Cardiac muscle cell (in vitro differentiated cells and primary cell): ENCODE measurements around the gene PRKD1. TPM values are rescaled to one million over a fixed set of nuclear protein-coding genes. Genes with fewer than 3 reads are reported as not detected.
"Not testable (repeated sequence)": the region's sequence is repeated elsewhere in the genome, so short reads cannot be mapped to it uniquely, and the experiment has no call there.

ENCODE experiments used
- DNase-seq, 2 donors: peaks; one replicate each; pipeline versions ENCODE4 v3.0.0 to v3.0.0-alpha.2; 2010 to 2017; ENCODE audit warnings: low read depth in 1 of 2, low spot score in 1 of 2
- H3K27ac ChIP-seq: fragments of 200-600 bp; sonication (generic); 2 replicates; pipeline ENCODE4 v1.5.1; 2016
- H3K27me3 ChIP-seq: fragments of 200-600 bp; sonication (generic); 2 replicates; pipeline ENCODE4 v1.6.0; 2016; ENCODE audit warnings: control low read depth
- H3K36me3 ChIP-seq: fragments of 200-600 bp; sonication (generic); 2 replicates; pipeline ENCODE4 v1.5.1; 2016; ENCODE audit warnings: control low read depth
- H3K4me1 ChIP-seq: fragments of 200-600 bp; sonication (generic); 2 replicates; pipeline ENCODE4 v1.8.1; 2017; ENCODE audit warnings: low read depth, mild to moderate bottlenecking, mixed run types
- H3K4me3 ChIP-seq: fragments of 200-600 bp; sonication (generic); 2 replicates; pipeline ENCODE4 v1.5.1; 2016; ENCODE audit warnings: mild to moderate bottlenecking
- H3K9me3 ChIP-seq: fragments of 200-600 bp; sonication (generic); 2 replicates; pipeline ENCODE4 v1.5.1; 2017; ENCODE audit warnings: low read depth, mild to moderate bottlenecking, control low read depth
- polyA plus RNA-seq: library from polyadenylated mRNA; unstranded; fragments of >200 nt; fragmentation: Nextera tagmentation; extraction: Ambion mirVana; gene quantifications from 2 replicates; pipeline ENCODE4 v1.2.1, GENCODE V29; 2016
- total RNA-seq: library from RNA; depleted of rRNA; stranded (reverse); fragments of >200 nt; gene quantifications from 2 replicates; pipeline ENCODE4 v1.2.3, GENCODE V29; 2016
- TF ChIP-seq, protein P1 (sequence below): IDR thresholded peaks from 2 replicates; pipeline ENCODE4 v1.5.1; 2012; ENCODE audit warnings: low read depth, mild to moderate bottlenecking, low read length

PRKD1 gene
- total and polyA plus RNA-seq, 2 experiments from 2014 or later: 15.2 to 15.7 TPM

DNA sequence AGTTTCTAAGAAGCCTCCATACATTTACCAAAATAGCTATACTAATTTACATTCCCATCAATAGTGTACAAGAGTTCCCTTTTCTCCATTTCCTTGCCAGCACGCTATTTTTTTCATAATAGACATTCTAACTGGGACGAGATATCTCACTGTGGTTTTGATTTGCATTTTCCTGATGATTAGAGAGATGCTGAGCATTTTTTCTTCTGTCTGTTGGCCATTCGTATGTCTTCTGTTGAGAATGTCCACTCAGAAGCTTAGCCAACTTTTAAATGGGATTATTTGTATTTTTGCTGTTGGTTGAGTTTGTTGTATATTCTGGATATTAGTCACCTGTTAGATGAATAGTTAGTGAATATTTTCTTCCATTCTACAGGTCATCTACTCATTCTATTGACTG is 144.1 kb downstream of the PRKD1 start:
- peak in 1 of 2 donors; percentile 51 for DNase-seq
- H3K27ac ChIP-seq: no peak overlapping the region
- H3K27me3 ChIP-seq: no peaks in the 10 kb centered on the region
- no peaks in the 10 kb centered on the region for H3K36me3 ChIP-seq
- no peaks in the 10 kb centered on the region for H3K4me1 ChIP-seq
- no peaks in the 10 kb centered on the region for H3K9me3 ChIP-seq
- TF ChIP-seq, protein P1, sequence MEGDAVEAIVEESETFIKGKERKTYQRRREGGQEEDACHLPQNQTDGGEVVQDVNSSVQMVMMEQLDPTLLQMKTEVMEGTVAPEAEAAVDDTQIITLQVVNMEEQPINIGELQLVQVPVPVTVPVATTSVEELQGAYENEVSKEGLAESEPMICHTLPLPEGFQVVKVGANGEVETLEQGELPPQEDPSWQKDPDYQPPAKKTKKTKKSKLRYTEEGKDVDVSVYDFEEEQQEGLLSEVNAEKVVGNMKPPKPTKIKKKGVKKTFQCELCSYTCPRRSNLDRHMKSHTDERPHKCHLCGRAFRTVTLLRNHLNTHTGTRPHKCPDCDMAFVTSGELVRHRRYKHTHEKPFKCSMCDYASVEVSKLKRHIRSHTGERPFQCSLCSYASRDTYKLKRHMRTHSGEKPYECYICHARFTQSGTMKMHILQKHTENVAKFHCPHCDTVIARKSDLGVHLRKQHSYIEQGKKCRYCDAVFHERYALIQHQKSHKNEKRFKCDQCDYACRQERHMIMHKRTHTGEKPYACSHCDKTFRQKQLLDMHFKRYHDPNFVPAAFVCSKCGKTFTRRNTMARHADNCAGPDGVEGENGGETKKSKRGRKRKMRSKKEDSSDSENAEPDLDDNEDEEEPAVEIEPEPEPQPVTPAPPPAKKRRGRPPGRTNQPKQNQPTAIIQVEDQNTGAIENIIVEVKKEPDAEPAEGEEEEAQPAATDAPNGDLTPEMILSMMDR: no peak
- no peak overlapping the region for H3K4me3 ChIP-seq

DNA sequence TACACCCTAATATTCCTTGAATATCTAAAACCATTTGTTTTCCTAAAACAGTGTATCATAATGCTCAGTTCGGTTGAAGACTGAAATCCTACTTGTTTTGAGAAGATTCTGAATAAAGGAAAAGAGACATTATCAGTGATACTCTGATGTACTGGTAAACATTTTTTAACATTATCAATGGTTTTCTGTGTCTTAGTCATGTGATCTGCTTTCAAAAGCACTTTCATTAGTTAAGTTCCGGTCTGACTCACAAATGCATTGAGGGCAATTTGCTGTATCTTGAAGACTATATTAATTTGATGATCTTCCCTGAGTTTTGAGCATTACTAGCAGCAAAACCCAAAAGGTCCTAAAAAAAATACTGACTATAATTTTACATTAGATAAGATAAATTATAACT is 145.6 kb downstream of the PRKD1 start:
- Histone ChIP-seq H3K36me3 (no peaks in the 10 kb centered on the region), H3K4me1 (no peaks in the 10 kb centered on the region), H3K27ac (no peak overlapping the region), H3K4me3 (no peak overlapping the region), H3K9me3 (no peaks in the 10 kb centered on the region), H3K27me3 (no peaks in the 10 kb centered on the region)
- TF ChIP-seq, protein P1: no peak
- no peak for DNase-seq

DNA sequence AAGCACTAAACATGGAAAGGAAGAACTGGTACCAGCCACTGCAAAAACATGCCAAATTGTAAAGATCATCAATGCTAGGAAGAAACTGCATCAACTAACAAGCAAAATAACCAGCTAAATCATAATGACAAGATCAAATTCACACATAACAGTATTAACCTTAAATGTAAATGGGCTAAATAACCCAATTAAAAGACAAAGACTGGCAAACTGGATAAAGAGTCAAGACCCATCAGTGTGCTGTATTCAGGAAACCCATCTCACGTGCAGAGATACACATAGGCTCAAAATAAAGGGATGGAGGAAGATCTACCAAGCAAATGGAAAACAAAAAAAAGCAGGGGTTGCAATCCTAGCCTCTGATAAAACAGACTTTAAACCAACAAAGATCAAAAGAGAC is 150.5 kb downstream of the PRKD1 start:
- H3K36me3 ChIP-seq, H3K4me1 ChIP-seq, DNase-seq, H3K9me3 ChIP-seq, H3K27me3 ChIP-seq, H3K27ac ChIP-seq, H3K4me3 ChIP-seq: not testable (repeated sequence)

DNA sequence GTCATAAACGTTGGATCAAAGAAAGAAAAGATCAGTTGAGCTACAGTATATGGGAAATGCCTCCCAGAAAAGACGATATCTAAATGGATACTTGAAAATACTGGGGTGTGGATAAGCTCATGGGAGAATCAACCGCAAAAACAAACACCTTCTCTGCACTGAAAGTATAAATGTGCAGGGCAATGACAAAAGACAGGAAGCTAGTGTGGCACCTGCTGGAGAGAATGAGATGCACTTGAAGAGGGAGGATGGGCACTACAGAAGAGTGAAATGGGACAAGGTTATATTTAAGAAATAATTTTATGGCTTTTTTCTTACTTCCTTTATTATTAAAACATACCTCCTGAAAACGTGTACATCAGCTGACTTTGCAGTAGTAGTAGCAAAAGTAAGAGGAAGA is 153.7 kb downstream of the PRKD1 start:
- Histone ChIP-seq H3K36me3 (no peaks in the 10 kb centered on the region), H3K27me3 (no peaks in the 10 kb centered on the region), H3K4me1 (no peaks in the 10 kb centered on the region), H3K4me3 (no peak overlapping the region), H3K27ac (no peak overlapping the region), H3K9me3 (no peaks in the 10 kb centered on the region)
- TF ChIP-seq, protein P1: no peak
- DNase-seq: no peak

GRCh38 chr14:29763342-29763858 is 164.2 kb downstream of the PRKD1 start:
- H3K9me3 ChIP-seq: no peaks in the 10 kb centered on the region
- H3K36me3 ChIP-seq: no peaks in the 10 kb centered on the region
- TF ChIP-seq, protein P1: no peak
- H3K4me1 ChIP-seq: no peaks in the 10 kb centered on the region
- H3K27me3 ChIP-seq: no peaks in the 10 kb centered on the region
- H3K4me3 ChIP-seq: no peak overlapping the region
- DNase-seq: no peak
- no peak overlapping the region for H3K27ac ChIP-seq

DNA sequence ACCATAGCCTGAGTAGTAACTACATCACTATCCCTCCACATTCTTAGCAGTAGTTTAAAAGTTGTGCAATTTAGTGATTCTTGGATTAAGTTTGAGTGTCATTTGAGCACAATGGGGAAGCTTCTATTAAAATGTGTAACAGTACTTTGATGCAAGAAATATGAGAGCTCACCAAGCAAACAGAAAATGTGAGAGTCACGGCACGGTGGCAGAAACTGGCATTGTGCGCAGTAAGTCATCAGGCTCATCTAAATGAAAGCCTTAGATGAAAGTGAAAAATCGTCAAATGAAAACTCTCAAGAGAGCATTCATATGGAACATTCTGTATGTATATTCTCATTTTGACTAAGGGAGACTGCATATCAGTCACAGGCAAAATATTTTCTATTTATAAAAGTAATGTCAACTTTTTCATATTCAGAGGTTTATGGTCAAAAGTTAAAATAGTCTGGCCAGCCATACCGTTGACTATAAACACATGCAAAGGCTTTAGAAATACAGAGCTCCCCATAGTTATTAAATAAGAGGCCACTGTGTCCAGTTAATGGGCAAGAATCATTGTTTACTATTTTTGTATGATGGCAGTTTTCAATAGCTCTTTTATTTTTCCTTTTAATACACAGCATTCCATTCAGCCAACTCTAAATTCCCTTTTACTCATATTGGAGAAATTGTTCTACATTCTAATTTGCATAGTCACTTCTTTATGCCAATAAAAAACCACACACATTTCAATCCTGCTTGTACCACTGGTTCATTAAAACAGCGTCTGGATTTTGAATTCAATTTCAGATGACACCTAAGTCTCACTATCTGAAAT is 167.9 kb downstream of the PRKD1 start:
- peaks cover 2% of the 10 kb centered on the region for H3K4me1 ChIP-seq
- TF ChIP-seq, protein P1: no peak
- no peaks in the 10 kb centered on the region for H3K36me3 ChIP-seq
- no peaks in the 10 kb centered on the region for H3K27me3 ChIP-seq
- no peak overlapping the region for H3K27ac ChIP-seq
- no peaks in the 10 kb centered on the region for H3K9me3 ChIP-seq
- H3K4me3 ChIP-seq: no peak overlapping the region
- peak in 1 of 2 donors; percentile 25 for DNase-seq
